C4-2B (cell line): ENCODE data around the gene TNK2.
"Not testable (repeated sequence)": the region's sequence is repeated elsewhere in the genome, so short reads cannot be mapped to it uniquely, and the experiment has no call there.

Source experiments
- H3K27ac ChIP-seq: fragments of 450-650 bp; 2 replicates; pipeline ENCODE4 v1.5.1; 2017
- ZFX ChIP-seq: fragments of 450-650 bp; IDR thresholded peaks from 2 replicates; pipeline ENCODE4 v1.6.1; 2017
- TF ChIP-seq, protein P1 (sequence below): fragments of 450-650 bp; conservative IDR thresholded peaks from 2 replicates; pipeline ENCODE4 v1.5.1; 2017; ENCODE audit warnings: mild to moderate bottlenecking

The TNK2 gene

DNA sequence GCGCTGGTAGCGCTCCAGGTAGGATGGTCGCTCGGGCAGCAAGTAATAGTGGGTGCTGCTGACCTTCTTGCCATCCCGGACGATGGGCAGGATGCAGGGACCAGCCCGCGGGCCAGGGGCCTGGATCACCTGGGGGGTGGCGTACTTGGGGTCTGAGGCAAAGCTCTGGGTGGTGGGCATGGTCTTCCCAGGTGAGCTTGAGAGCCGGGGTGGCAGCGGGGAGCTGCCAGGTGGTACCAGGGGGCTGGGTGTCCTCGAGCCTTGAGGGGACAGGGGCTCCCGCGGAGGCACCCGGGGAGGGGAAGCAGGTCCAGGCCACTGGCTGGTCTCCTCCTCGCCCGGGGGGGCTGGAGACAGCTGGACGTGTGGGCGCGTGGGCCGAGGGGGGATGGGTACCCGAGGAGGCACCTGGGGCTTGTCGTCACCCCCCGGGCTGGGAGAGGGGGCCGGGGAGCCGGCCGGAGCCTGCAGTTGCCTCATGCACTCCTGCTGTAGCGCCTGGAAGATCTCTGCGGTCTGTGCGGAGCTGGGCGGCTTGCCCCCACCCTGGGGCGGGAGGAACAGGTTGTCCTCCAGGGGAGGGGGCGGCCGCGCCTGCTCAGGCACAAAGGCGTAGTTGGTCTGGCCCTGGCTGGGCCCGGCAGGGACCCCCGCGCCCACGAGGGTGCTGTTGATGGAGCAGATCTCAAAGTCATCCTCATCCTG is 40.6 kb downstream of the TNK2 start:
- TF ChIP-seq, protein P1, sequence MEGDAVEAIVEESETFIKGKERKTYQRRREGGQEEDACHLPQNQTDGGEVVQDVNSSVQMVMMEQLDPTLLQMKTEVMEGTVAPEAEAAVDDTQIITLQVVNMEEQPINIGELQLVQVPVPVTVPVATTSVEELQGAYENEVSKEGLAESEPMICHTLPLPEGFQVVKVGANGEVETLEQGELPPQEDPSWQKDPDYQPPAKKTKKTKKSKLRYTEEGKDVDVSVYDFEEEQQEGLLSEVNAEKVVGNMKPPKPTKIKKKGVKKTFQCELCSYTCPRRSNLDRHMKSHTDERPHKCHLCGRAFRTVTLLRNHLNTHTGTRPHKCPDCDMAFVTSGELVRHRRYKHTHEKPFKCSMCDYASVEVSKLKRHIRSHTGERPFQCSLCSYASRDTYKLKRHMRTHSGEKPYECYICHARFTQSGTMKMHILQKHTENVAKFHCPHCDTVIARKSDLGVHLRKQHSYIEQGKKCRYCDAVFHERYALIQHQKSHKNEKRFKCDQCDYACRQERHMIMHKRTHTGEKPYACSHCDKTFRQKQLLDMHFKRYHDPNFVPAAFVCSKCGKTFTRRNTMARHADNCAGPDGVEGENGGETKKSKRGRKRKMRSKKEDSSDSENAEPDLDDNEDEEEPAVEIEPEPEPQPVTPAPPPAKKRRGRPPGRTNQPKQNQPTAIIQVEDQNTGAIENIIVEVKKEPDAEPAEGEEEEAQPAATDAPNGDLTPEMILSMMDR, result no peak
- TF ChIP-seq ZFX, result no peak
- no peak overlapping the region for H3K27ac ChIP-seq

DNA sequence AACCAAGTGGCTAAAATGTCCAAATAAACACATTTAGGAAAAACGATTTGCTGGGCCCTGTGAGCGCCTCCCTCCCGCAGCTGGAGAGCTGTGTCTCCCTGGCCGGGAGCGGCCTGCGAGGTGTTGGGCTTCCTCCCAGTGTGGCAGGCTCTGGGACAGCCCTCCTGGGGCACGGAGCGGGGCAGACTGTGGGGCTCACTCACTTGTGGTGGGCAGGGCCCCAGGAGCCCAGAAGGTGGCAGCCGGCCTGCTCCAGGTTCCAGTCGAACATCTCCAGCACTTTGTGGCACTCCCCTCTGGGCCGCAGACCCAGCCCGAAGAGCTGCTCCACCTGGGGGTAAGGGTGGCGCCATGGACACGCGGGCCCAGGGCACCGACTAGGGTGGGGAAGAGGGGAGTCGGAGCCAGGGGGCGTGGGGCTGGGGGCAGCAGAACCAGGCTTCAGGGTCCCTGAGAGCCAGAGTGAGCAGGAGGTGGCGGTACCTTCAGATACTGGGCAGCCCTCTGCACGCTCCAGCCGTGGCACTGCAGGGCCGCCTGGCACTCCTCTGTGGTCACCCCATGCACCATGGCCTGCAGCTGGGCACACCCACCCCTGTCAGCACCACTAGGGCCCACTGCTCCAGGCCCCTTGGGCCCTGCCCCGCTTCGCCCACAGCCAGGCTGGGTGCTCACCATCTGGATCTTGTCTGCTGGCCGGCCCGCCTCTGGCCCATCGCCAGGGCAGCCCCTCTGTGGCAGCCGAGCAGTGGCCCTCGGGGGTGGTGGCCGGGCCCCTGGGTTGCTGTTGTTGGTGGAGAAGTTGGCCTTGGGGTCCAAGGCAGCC is 41.5 kb downstream of the TNK2 start:
- H3K27ac ChIP-seq, result no peak overlapping the region
- TF ChIP-seq, protein P1, result no peak
- no peak for TF ChIP-seq ZFX

DNA sequence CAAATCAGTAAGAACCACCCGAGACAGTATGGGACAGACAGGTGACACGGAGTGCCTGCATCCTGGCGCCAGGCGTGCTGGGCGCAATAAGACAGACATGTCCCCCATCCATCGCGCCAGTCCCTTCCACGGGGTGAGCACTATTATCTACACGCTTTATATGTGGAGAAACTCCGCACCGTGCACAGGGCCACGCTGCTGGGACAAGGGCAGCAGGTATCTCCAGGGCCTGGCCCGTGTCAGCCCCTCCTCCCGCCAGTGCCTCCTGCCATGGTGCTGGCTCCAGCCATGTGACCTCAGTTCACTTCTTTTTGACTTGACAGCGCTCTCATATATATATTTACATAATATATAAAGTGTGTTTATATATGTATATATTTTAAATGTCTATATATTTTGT is 42.6 kb downstream of the TNK2 start:
- no peak overlapping the region for H3K27ac ChIP-seq
- no peak for TF ChIP-seq ZFX
- TF ChIP-seq, protein P1, result no peak

DNA sequence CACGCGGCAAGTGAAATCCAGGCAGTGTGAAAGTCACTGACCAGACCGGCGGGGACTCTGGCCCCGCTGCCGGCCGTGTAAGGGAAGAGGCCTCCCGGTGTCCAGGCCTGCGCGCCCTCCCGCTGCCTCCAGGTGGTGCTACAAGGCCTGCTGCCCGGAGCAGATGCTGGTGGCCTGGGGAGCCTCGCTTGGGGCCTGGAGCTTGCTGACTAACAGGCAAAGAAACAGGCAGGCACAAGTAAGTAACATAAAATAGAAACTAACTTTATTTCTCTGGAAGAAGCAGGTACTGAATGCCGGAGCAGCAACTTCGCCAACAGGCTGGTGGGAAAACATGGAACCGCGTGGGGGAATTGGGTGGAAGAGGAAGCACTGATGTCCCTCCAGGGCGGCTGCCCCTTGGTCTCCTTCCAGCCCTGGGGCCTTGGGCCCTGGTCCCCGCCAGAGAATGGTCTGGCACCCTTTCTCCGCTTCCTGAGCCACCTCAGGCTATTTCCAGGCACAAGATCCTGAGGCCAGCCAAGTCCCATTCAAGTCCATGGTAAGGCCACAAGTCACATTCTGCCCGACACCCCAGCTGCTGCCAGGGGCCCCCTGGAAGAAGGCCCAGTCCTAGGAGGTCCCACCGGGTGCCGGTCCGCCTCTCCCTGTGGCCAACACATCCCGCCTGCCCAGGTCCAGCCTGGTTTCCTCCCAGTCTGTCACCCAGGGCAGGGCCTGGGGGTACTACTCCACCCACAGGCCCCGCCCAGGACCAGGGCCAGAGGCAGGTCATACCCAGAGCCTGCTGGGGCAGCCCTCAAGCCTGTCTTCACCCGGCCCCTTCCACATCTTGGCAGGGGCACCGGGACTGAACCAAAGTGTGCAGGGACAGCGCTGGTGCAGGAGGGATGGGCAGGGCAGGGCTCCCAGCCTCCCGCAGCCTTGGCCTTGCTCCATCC is 45.0 kb downstream of the TNK2 start:
- TF ChIP-seq ZFX, result no peak
- TF ChIP-seq, protein P1, result peak; percentile 87
- H3K27ac ChIP-seq, result no peak overlapping the region

DNA sequence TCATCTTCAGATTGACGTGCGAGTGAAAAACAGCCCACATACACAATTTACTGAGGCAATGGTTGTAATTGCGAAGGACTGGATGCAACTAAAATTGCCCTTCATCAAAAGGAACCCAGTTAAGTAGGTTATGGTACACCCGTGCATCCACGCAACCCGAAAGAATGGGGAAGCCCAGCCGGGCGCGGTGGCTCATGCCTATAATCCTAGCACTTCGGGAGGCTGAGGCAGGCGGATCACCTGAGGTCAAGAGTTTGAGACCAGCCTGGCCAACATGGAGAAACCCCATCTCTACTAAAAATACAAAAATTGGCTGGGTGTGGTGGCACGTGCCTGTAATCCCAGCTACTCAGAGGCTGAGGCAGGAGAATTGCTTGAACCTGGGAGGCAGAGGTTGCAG is 46.0 kb downstream of the TNK2 start:
- not testable (repeated sequence) for H3K27ac ChIP-seq

DNA sequence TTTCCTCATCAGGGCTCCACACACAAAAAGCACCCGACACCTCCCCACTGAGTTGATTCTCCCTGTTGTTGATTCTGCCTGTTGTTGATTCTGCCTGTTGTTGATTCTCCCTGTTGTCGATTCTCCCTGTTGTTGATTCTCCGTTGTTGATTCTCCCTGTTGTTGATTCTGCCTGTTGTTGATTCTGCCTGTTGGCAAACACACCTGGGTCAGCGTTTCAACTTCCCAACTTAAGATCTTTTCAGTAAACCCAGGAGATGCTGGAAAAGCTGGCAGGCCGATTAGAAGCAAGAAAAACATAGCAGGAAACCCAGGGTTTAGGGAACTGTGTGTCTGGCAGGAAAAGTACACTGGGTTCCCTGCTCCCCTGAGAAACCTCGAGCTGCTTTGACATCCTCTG is 47.9 kb downstream of the TNK2 start:
- peak overlapping the region; percentile 11; the same call in 1 of the 2 replicates for H3K27ac ChIP-seq
- TF ChIP-seq ZFX, result no peak
- TF ChIP-seq, protein P1, result no peak

DNA sequence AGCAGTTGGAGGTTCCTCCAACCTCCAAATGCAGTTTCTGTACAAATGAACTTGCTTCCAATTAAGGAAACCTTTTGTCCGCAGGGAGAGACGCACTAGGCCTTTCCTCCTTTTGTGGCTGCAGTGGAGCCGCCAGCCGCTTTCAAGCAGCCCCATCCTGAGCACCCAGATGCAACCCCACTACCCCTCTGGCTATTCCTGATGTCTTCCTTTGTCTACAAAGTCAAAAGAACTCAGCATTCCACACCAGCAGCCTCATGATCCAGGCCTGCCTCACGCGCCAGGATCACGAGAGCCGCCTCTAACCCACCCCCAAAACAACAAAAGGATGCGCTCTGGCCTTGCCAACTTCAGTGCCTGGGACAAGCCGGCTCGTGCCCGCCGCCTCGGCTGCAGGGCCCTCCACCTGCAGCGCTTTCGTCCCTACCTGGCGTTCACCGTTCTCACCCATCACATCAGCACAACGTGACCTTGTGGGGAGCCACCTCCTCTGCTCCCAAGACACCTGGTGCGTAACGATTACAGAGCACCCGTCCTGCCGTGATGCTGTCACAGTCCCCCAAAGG is 48.4 kb downstream of the TNK2 start:
- TF ChIP-seq ZFX, result no peak
- TF ChIP-seq, protein P1, result no peak
- H3K27ac ChIP-seq, result peak overlapping the region; percentile 11; the same call in 1 of the 2 replicates
